ENCODE data around the gene HDAC4.

GRCh38 chr2:239369631-239370161 lies 31.1 kb downstream of the HDAC4 start:
- TF ChIP-seq POLR2A (IDR thresholded peaks at IDR 0.05; ENCODE audit: low read depth, low read length) (no peak), CTCF (IDR thresholded peaks at IDR 0.05 in 2 of 3, conservative IDR thresholded peaks at IDR 0.05 in 1 of 3; ENCODE audit: control insufficient read depth in 2 of 3, extremely low read depth in 1 of 3, insufficient read depth in 1 of 3, low read depth in 3 of 3, low read length in 3 of 3) (no peak), JUND (IDR thresholded peaks at IDR 0.05; ENCODE audit: low read depth, low read length) (no peak), ZNF384 (IDR thresholded peaks at IDR 0.05; ENCODE audit: borderline replicate concordance, low read depth, low read length) (no peak), REST (IDR thresholded peaks at IDR 0.05; ENCODE audit: low read depth, low read length) (no peak), KDM1A (IDR thresholded peaks at IDR 0.05; ENCODE audit: borderline replicate concordance) (no peak), EZH2 (IDR thresholded peaks at IDR 0.05; ENCODE audit: borderline replicate concordance, control insufficient read depth, low read depth, low read length) (no peak), USF1 (IDR thresholded peaks at IDR 0.05; ENCODE audit: borderline replicate concordance, extremely low read length, insufficient read depth, low read depth, low read length) (no peak), GABPA (IDR thresholded peaks at IDR 0.05; ENCODE audit: low read depth) (0 out of 2 replicates have a peak, but pooled peaks have one; percentile 25), ATF3 (IDR thresholded peaks at IDR 0.05; ENCODE audit: borderline replicate concordance, extremely low read depth, low read depth, low read length) (no peak), USF2 (IDR thresholded peaks at IDR 0.05; ENCODE audit: borderline replicate concordance, low read depth, low read length) (no peak)

Data from GM12878 (cell line).